ENCODE measurements around the gene FAM171A1. TPM values are rescaled to one million over a fixed set of nuclear protein-coding genes. Genes with fewer than 3 reads are reported as not detected.
"Not testable (repeated sequence)": the region's sequence is repeated elsewhere in the genome, so short reads cannot be mapped to it uniquely, and the experiment has no call there.

Gene FAM171A1
- total RNA-seq, 1 experiment from 2014 or later, result 19.2 TPM

- in situ Hi-C loops (cut with HindIII; ENCODE audit: low pct_unique_long_range_greater_than_20kb, low sequenced_read_pairs), result no loop called here
- DNase-seq (ENCODE audit: low read depth, low spot score) (no peak), ATAC-seq (no peak)
- POLR2A ChIA-PET, result no interaction called here
- TF ChIP-seq SIN3A (IDR thresholded peaks at IDR 0.05; ENCODE audit: borderline replicate concordance, insufficient read depth, low read depth, low read length) (no peak), POLR2AphosphoS5 (IDR thresholded peaks at IDR 0.05; ENCODE audit: low read depth, low read length) (no peak), TCF7L2 (IDR thresholded peaks at IDR 0.05; ENCODE audit: low read depth, low read length) (no peak)
- TF ChIP-seq, protein P1, sequence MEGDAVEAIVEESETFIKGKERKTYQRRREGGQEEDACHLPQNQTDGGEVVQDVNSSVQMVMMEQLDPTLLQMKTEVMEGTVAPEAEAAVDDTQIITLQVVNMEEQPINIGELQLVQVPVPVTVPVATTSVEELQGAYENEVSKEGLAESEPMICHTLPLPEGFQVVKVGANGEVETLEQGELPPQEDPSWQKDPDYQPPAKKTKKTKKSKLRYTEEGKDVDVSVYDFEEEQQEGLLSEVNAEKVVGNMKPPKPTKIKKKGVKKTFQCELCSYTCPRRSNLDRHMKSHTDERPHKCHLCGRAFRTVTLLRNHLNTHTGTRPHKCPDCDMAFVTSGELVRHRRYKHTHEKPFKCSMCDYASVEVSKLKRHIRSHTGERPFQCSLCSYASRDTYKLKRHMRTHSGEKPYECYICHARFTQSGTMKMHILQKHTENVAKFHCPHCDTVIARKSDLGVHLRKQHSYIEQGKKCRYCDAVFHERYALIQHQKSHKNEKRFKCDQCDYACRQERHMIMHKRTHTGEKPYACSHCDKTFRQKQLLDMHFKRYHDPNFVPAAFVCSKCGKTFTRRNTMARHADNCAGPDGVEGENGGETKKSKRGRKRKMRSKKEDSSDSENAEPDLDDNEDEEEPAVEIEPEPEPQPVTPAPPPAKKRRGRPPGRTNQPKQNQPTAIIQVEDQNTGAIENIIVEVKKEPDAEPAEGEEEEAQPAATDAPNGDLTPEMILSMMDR (IDR thresholded peaks at IDR 0.05), result no peak
- TF ChIP-seq, protein P2, sequence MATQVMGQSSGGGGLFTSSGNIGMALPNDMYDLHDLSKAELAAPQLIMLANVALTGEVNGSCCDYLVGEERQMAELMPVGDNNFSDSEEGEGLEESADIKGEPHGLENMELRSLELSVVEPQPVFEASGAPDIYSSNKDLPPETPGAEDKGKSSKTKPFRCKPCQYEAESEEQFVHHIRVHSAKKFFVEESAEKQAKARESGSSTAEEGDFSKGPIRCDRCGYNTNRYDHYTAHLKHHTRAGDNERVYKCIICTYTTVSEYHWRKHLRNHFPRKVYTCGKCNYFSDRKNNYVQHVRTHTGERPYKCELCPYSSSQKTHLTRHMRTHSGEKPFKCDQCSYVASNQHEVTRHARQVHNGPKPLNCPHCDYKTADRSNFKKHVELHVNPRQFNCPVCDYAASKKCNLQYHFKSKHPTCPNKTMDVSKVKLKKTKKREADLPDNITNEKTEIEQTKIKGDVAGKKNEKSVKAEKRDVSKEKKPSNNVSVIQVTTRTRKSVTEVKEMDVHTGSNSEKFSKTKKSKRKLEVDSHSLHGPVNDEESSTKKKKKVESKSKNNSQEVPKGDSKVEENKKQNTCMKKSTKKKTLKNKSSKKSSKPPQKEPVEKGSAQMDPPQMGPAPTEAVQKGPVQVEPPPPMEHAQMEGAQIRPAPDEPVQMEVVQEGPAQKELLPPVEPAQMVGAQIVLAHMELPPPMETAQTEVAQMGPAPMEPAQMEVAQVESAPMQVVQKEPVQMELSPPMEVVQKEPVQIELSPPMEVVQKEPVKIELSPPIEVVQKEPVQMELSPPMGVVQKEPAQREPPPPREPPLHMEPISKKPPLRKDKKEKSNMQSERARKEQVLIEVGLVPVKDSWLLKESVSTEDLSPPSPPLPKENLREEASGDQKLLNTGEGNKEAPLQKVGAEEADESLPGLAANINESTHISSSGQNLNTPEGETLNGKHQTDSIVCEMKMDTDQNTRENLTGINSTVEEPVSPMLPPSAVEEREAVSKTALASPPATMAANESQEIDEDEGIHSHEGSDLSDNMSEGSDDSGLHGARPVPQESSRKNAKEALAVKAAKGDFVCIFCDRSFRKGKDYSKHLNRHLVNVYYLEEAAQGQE (IDR thresholded peaks at IDR 0.05; ENCODE audit: insufficient read depth in 1 of 2, low read depth in 2 of 2, low read length in 1 of 2), result no peak
- Histone ChIP-seq H3K27me3 (ENCODE audit: control insufficient read depth, insufficient read depth, low read length) (no peaks in the 10 kb centered on the region), H3K9me3 (ENCODE audit: control insufficient read depth, insufficient read depth, low read depth, low read length) (no peaks in the 10 kb centered on the region), H3K4me1 (ENCODE audit: control insufficient read depth, insufficient read depth, low read length) (no peaks in the 10 kb centered on the region), H3K36me3 (ENCODE audit: control insufficient read depth, insufficient read depth, low read length) (no peaks in the 10 kb centered on the region), H3K4me3 (ENCODE audit: low read depth in 2 of 2, low read length in 2 of 2) (no peak overlapping the region), H3K27ac (ENCODE audit: low read length) (no peak overlapping the region)
- BruUV-seq (replicated peaks), result no TSS peak
- CTCF ChIA-PET, result interaction anchor here (0.7 kb wide), 1 partner anchor 80 kb away, joined by 6 read pairs; no protein-coding TSS in a partner anchor
- intact Hi-C loops (cut with micrococcal nuclease; ENCODE audit: unreplicated experiment), result no loop called here
Observed at GRCh38 chr10:15279236-15279635, 91.9 kb downstream of the FAM171A1 start.

DNA sequence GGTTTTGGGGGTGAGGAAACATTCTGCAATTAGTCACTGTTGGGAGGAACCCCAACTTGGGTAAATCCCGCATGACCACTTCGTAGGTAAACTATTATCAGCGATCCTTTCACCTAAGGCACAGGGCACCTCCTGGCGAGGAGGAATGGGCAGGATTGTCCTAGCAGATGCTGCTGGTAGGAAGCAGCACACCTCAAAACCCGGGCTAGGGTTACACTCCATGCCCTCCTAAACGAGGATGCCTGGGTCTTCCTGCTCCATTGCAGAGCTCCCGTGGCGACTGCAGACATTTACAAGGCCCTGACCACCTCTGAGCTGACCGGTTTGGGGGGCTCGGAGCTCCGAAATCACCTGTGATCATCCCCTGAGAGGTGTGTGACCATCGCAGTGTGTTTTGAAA lies 92.3 kb downstream of the FAM171A1 start:
- DNase-seq (ENCODE audit: low read depth, low spot score), result no peak
- intact Hi-C loops (cut with micrococcal nuclease; ENCODE audit: unreplicated experiment) (no loop called here), in situ Hi-C loops (cut with HindIII; ENCODE audit: low pct_unique_long_range_greater_than_20kb, low sequenced_read_pairs) (no loop called here)
- no TSS peak for BruUV-seq (replicated peaks)
- Histone ChIP-seq H3K36me3 (ENCODE audit: control insufficient read depth, insufficient read depth, low read length) (no peaks in the 10 kb centered on the region), H3K9me3 (ENCODE audit: control insufficient read depth, insufficient read depth, low read depth, low read length) (no peaks in the 10 kb centered on the region), H3K27ac (ENCODE audit: low read length) (no peak overlapping the region), H3K27me3 (ENCODE audit: control insufficient read depth, insufficient read depth, low read length) (no peaks in the 10 kb centered on the region), H3K4me1 (ENCODE audit: control insufficient read depth, insufficient read depth, low read length) (no peaks in the 10 kb centered on the region), H3K4me3 (ENCODE audit: low read depth in 2 of 2, low read length in 2 of 2) (no peak overlapping the region)
- ATAC-seq, result no peak
- CTCF ChIA-PET, result no interaction called here
- TF ChIP-seq, protein P2 (IDR thresholded peaks at IDR 0.05; ENCODE audit: insufficient read depth in 1 of 2, low read depth in 2 of 2, low read length in 1 of 2), result no peak
- TF ChIP-seq, protein P1 (IDR thresholded peaks at IDR 0.05), result no peak
- no peak for TF ChIP-seq TCF7L2 (IDR thresholded peaks at IDR 0.05; ENCODE audit: low read depth, low read length)
- TF ChIP-seq POLR2AphosphoS5 (IDR thresholded peaks at IDR 0.05; ENCODE audit: low read depth, low read length), result no peak
- no peak for TF ChIP-seq SIN3A (IDR thresholded peaks at IDR 0.05; ENCODE audit: borderline replicate concordance, insufficient read depth, low read depth, low read length)
- POLR2A ChIA-PET, result no interaction called here

GRCh38 chr10:15276039-15276438 lies 95.0 kb downstream of the FAM171A1 start:
- H3K9me3 ChIP-seq (ENCODE audit: control insufficient read depth, insufficient read depth, low read depth, low read length); H3K27ac ChIP-seq (ENCODE audit: low read length); ATAC-seq; H3K36me3 ChIP-seq (ENCODE audit: control insufficient read depth, insufficient read depth, low read length); BruUV-seq (replicated peaks); H3K4me1 ChIP-seq (ENCODE audit: control insufficient read depth, insufficient read depth, low read length); H3K27me3 ChIP-seq (ENCODE audit: control insufficient read depth, insufficient read depth, low read length); DNase-seq (ENCODE audit: low read depth, low spot score); CTCF ChIA-PET; in situ Hi-C loops (cut with HindIII; ENCODE audit: low pct_unique_long_range_greater_than_20kb, low sequenced_read_pairs); POLR2A ChIA-PET; H3K4me3 ChIP-seq (ENCODE audit: low read depth in 2 of 2, low read length in 2 of 2); intact Hi-C loops (cut with micrococcal nuclease; ENCODE audit: unreplicated experiment): not testable (repeated sequence)

- DNase-seq (ENCODE audit: low read depth, low spot score); BruUV-seq (replicated peaks); H3K27ac ChIP-seq (ENCODE audit: low read length); in situ Hi-C loops (cut with HindIII; ENCODE audit: low pct_unique_long_range_greater_than_20kb, low sequenced_read_pairs); H3K27me3 ChIP-seq (ENCODE audit: control insufficient read depth, insufficient read depth, low read length); ATAC-seq; H3K9me3 ChIP-seq (ENCODE audit: control insufficient read depth, insufficient read depth, low read depth, low read length); H3K4me3 ChIP-seq (ENCODE audit: low read depth in 2 of 2, low read length in 2 of 2); CTCF ChIA-PET; H3K36me3 ChIP-seq (ENCODE audit: control insufficient read depth, insufficient read depth, low read length); POLR2A ChIA-PET; H3K4me1 ChIP-seq (ENCODE audit: control insufficient read depth, insufficient read depth, low read length); intact Hi-C loops (cut with micrococcal nuclease; ENCODE audit: unreplicated experiment): not testable (repeated sequence)
Observed at GRCh38 chr10:15269838-15270237, 101.3 kb downstream of the FAM171A1 start.
